Measurements from ENCODE around the gene DDT.
"Not testable (repeated sequence)": the region's sequence is repeated elsewhere in the genome, so short reads cannot be mapped to it uniquely, and the experiment has no call there.

DNA sequence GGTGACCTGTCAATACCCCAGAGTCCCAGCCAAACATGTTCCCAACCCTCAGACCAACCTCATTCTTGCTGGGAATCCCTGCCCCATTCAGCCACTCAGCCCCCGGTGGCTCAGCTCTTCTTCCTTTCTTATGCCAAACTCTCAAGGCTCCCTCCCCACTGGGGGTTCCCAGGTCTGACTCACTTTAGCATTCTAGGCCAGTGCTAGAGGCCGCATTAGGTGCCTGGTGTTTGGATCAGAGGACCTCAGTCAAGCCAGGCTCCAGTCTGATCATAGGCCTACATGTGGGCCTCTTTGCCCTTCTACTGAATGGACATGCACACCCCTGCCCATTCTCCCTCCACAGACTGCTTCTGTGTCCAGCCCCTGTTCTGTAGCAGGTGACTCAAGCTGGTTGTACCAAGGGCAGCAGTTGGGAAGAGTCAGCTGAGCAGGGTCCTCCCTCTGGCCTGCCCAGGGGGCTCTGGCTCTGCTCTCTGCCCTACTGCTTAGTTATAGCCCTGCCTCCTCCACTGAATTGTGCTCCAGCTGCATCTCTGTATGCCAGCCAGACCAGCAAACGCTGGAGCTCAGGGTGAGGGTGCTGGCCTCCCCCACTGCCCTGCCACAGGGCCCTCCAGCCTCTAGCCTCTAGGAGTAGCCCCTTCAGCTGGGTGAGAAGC is 15.5 kb upstream of the DDT start:
- TF ChIP-seq EZH2 (IDR thresholded peaks at IDR 0.05; ENCODE audit: borderline replicate concordance, low read length); CTCF (IDR thresholded peaks at IDR 0.05; ENCODE audit: low read length): not testable (repeated sequence)

All from OCI-LY1 (cell line).